GM23338 (cell line): ENCODE results near the gene NANS. TPM values are rescaled to one million over a fixed set of nuclear protein-coding genes. Genes with fewer than 3 reads are reported as not detected.

ENCODE experiments used
- ATAC-seq: fragments of 200-7000 bp; cut with Tn5 transposase; 3 replicates; pipeline ENCODE4 v1.9.1; 2020
- DNase-seq: peaks from one replicate; pipeline ENCODE4 v3.0.0-alpha.2; 2015; ENCODE audit warnings: low spot score
- H2AFZ ChIP-seq: fragments of 200-600 bp; sonication (generic); 2 replicates; pipeline ENCODE4 v1.8.0; 2016; ENCODE audit warnings: antibody characterized with exemption, mild to moderate bottlenecking, moderate library complexity
- H3F3A ChIP-seq: fragments of 200-600 bp; sonication (generic); replicated peaks from 2 replicates; pipeline ENCODE4 v1.8.0; 2017; ENCODE audit warnings: antibody characterized with exemption, mixed run types, low read depth
- H3K27ac ChIP-seq: fragments of 200-600 bp; sonication (generic); 2 replicates; pipeline ENCODE4 v1.6.1; 2016; ENCODE audit warnings: low read depth
- H3K27me3 ChIP-seq: fragments of 200-600 bp; sonication (generic); 2 replicates; pipeline ENCODE4 v1.8.0; 2016; ENCODE audit warnings: mild to moderate bottlenecking, mixed run types, moderate library complexity; ENCODE audit not compliant: insufficient read depth
- H3K36me3 ChIP-seq: fragments of 200-600 bp; sonication (generic); 2 replicates; pipeline ENCODE4 v1.8.0; 2016; ENCODE audit warnings: mild to moderate bottlenecking; ENCODE audit not compliant: insufficient read depth
- H3K4me1 ChIP-seq: fragments of 200-600 bp; sonication (generic); 2 replicates; pipeline ENCODE4 v1.8.0; 2016; ENCODE audit warnings: mild to moderate bottlenecking, moderate library complexity; ENCODE audit not compliant: insufficient read depth
- H3K4me2 ChIP-seq: fragments of 200-600 bp; sonication (generic); 2 replicates; pipeline ENCODE4 v1.7.1; 2017; ENCODE audit warnings: mixed run types
- H3K4me3 ChIP-seq: fragments of 200-600 bp; sonication (generic); 2 replicates; pipeline ENCODE4 v1.6.1; 2016; ENCODE audit warnings: mixed run types
- H3K79me2 ChIP-seq: fragments of 200-600 bp; sonication (generic); replicated peaks from 2 replicates; pipeline ENCODE4 v1.8.0; 2017; ENCODE audit warnings: mild to moderate bottlenecking; ENCODE audit not compliant: insufficient read depth
- H3K9me2 ChIP-seq: fragments of 200-600 bp; sonication (generic); 2 replicates; pipeline ENCODE4 v1.8.0; 2017; ENCODE audit not compliant: insufficient read depth
- H4K20me1 ChIP-seq: fragments of 200-600 bp; sonication (generic); replicated peaks from 2 replicates; pipeline ENCODE4 v1.8.0; 2017; ENCODE audit warnings: mild to moderate bottlenecking; ENCODE audit not compliant: insufficient read depth
- H3K27ac Mint-ChIP-seq: 2 replicates; pipeline ENCODE4 v1.8.0; 2020; ENCODE audit warnings: inconsistent platforms, mild to moderate bottlenecking, moderate library complexity, mixed read lengths
- H3K27me3 Mint-ChIP-seq: 3 replicates; pipeline ENCODE4 v1.8.0; 2022; ENCODE audit warnings: low read depth, mild to moderate bottlenecking, moderate library complexity, mixed read lengths, inconsistent platforms; ENCODE audit not compliant: insufficient read depth, poor library complexity
- H3K36me3 Mint-ChIP-seq: 3 replicates; pipeline ENCODE4 v1.8.0; 2021; ENCODE audit warnings: low read depth, mild to moderate bottlenecking, inconsistent platforms, moderate library complexity, mixed read lengths
- H3K4me1 Mint-ChIP-seq: 3 replicates; pipeline ENCODE4 v1.8.0; 2020; ENCODE audit warnings: mild to moderate bottlenecking, inconsistent platforms, mixed read lengths
- H3K4me3 Mint-ChIP-seq: 3 replicates; pipeline ENCODE4 v1.8.0; 2021; ENCODE audit warnings: moderate library complexity, mild to moderate bottlenecking, inconsistent platforms, mixed read lengths
- H3K9me3 Mint-ChIP-seq: 3 replicates; pipeline ENCODE4 v1.8.0; 2020; ENCODE audit warnings: moderate library complexity, mild to moderate bottlenecking, inconsistent platforms, mixed read lengths
- CREB1 ChIP-seq: fragments of 250-450 bp; sonication (Bioruptor Pico); IDR thresholded peaks from 2 replicates; pipeline ENCODE4 v1.5.0; 2020; ENCODE audit warnings: low read depth, mild to moderate bottlenecking, moderate library complexity
- ETS1 ChIP-seq: IDR thresholded peaks from 2 replicates; pipeline ENCODE4 v1.6.1; 2016; ENCODE audit warnings: antibody characterized with exemption
- JUNB ChIP-seq: IDR thresholded peaks from one replicate; pipeline ENCODE4 v1.6.1; 2016; ENCODE audit warnings: antibody characterized with exemption; ENCODE audit not compliant: unreplicated experiment
- NANOG ChIP-seq: IDR thresholded peaks from 2 replicates; pipeline ENCODE4 v1.6.1; 2016; ENCODE audit warnings: antibody characterized with exemption, borderline replicate concordance
- POLR2AphosphoS5 ChIP-seq: IDR thresholded peaks from 2 replicates; pipeline ENCODE4 v1.6.1; 2016; ENCODE audit warnings: antibody characterized with exemption, low read depth
- ZNF114 ChIP-seq: fragments of 250-450 bp; sonication (Bioruptor Pico); IDR thresholded peaks from 2 replicates; pipeline ENCODE4 v1.5.0; 2020; ENCODE audit warnings: mild to moderate bottlenecking, moderate library complexity
- ZNF331 ChIP-seq: fragments of 250-450 bp; sonication (Bioruptor Pico); IDR thresholded peaks from 2 replicates; pipeline ENCODE4 v1.5.0; 2020; ENCODE audit warnings: low read depth, mild to moderate bottlenecking, moderate library complexity
- polyA plus RNA-seq: library from polyadenylated mRNA; unstranded; fragments of >200 nt; fragmentation: Nextera tagmentation; extraction: Ambion mirVana; gene quantifications from 2 replicates; pipeline ENCODE4 v1.2.1, GENCODE V29; 2016
- total RNA-seq: library from RNA; depleted of rRNA; stranded (reverse); fragments of >200 nt; shearing (Covaris generic); gene quantifications from 2 replicates; pipeline ENCODE4 v1.2.3, GENCODE V29; 2014
- TF ChIP-seq, protein P1 (sequence below): IDR thresholded peaks from one replicate; pipeline ENCODE4 v1.6.1; 2018; ENCODE audit warnings: antibody characterized with exemption; ENCODE audit not compliant: unreplicated experiment
- TF ChIP-seq, protein P2 (sequence below), 2 experiments: fragments of 200-600 bp in 1 of 2; sonication (generic) in 1 of 2; conservative IDR thresholded peaks; 2 replicates each; pipeline versions ENCODE4 v1.5.1 to v1.6.1; 2016 to 2017; ENCODE audit warnings: antibody characterized with exemption in 2 of 2, low read depth in 2 of 2, mild to moderate bottlenecking in 2 of 2, moderate library complexity in 1 of 2

NANS gene
- total and polyA plus RNA-seq, 2 experiments from 2014 or later = 67.3 to 77.4 TPM

DNA sequence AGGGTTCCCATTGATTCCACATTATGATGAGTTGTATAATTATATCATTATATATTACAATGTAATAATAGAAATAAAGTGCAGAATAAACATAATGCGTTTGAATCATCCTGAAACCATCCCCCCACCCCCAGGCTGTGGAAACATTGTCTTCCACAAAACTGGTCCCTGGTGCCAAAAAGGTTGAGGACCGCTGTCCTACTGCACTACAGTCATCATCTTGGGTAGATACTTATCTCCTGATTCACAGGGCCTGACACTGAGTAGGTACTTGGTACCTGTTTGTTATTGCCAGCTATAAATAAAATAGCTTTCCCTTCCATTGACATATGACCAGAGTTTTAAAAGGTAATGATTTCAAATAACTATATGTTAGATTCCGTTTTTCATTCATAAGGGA, 47.8 kb upstream of the NANS start (continued):
- no peak for TF ChIP-seq CREB1 (CRISPR knock-in tag)
- TF ChIP-seq, protein P1, sequence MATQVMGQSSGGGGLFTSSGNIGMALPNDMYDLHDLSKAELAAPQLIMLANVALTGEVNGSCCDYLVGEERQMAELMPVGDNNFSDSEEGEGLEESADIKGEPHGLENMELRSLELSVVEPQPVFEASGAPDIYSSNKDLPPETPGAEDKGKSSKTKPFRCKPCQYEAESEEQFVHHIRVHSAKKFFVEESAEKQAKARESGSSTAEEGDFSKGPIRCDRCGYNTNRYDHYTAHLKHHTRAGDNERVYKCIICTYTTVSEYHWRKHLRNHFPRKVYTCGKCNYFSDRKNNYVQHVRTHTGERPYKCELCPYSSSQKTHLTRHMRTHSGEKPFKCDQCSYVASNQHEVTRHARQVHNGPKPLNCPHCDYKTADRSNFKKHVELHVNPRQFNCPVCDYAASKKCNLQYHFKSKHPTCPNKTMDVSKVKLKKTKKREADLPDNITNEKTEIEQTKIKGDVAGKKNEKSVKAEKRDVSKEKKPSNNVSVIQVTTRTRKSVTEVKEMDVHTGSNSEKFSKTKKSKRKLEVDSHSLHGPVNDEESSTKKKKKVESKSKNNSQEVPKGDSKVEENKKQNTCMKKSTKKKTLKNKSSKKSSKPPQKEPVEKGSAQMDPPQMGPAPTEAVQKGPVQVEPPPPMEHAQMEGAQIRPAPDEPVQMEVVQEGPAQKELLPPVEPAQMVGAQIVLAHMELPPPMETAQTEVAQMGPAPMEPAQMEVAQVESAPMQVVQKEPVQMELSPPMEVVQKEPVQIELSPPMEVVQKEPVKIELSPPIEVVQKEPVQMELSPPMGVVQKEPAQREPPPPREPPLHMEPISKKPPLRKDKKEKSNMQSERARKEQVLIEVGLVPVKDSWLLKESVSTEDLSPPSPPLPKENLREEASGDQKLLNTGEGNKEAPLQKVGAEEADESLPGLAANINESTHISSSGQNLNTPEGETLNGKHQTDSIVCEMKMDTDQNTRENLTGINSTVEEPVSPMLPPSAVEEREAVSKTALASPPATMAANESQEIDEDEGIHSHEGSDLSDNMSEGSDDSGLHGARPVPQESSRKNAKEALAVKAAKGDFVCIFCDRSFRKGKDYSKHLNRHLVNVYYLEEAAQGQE = no peak

DNA sequence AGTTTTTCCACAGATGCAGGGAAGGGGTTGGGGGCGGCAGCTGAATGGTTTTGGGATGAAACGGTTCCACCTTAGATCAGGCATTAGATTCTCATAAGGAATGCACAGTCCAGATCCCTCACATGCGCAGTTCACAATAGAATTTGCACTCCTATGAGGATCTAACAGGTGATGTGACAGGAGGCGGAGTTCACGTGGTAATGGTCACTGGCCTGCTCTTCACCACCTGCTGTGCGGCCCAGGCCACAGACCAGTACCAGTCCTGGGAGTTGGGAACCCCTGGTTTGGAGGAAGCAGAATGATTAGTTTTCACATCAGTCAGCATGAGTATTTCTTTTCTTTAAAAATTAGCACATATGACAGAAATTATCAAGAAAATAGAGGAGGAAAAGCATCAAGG, 47.1 kb upstream of the NANS start:
- no peak overlapping the region for H2AFZ ChIP-seq
- H3K4me3 Mint-ChIP-seq = no peak overlapping the region
- H3K27me3 Mint-ChIP-seq = peaks cover 3% of the 10 kb centered on the region
- H3K27ac ChIP-seq = no peak overlapping the region
- H3K9me3 Mint-ChIP-seq = no peaks in the 10 kb centered on the region
- H3K27ac Mint-ChIP-seq = no peak overlapping the region
- DNase-seq (no peak), ATAC-seq (no peak)
- no peaks in the 10 kb centered on the region for H3K27me3 ChIP-seq
- H4K20me1 ChIP-seq = peaks cover 25% of the 10 kb centered on the region
- 0 out of 2 replicates have a peak, but pooled peaks cover 3% of the 10 kb centered on the region for H3F3A ChIP-seq
- H3K36me3 Mint-ChIP-seq = peaks cover 85% of the 10 kb centered on the region
- peaks cover 63% of the 10 kb centered on the region for H3K36me3 ChIP-seq
- no peaks in the 10 kb centered on the region for H3K79me2 ChIP-seq
- no peaks in the 10 kb centered on the region for H3K4me1 ChIP-seq
- H3K4me2 ChIP-seq = no peak overlapping the region
- no peaks in the 10 kb centered on the region for H3K9me2 ChIP-seq
- no peak overlapping the region for H3K4me3 ChIP-seq
- H3K4me1 Mint-ChIP-seq = 0 out of 3 replicates have a peak, but pooled peaks cover 2% of the 10 kb centered on the region
- no peak for TF ChIP-seq JUNB
- TF ChIP-seq ZNF331 (CRISPR knock-in tag) = no peak
- TF ChIP-seq ZNF114 (CRISPR knock-in tag) = no peak
- TF ChIP-seq POLR2AphosphoS5 = no peak
- TF ChIP-seq, protein P1 = no peak
- no peak for TF ChIP-seq ETS1
- TF ChIP-seq, protein P2, sequence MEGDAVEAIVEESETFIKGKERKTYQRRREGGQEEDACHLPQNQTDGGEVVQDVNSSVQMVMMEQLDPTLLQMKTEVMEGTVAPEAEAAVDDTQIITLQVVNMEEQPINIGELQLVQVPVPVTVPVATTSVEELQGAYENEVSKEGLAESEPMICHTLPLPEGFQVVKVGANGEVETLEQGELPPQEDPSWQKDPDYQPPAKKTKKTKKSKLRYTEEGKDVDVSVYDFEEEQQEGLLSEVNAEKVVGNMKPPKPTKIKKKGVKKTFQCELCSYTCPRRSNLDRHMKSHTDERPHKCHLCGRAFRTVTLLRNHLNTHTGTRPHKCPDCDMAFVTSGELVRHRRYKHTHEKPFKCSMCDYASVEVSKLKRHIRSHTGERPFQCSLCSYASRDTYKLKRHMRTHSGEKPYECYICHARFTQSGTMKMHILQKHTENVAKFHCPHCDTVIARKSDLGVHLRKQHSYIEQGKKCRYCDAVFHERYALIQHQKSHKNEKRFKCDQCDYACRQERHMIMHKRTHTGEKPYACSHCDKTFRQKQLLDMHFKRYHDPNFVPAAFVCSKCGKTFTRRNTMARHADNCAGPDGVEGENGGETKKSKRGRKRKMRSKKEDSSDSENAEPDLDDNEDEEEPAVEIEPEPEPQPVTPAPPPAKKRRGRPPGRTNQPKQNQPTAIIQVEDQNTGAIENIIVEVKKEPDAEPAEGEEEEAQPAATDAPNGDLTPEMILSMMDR (conservative IDR thresholded peaks at IDR 0.05; ENCODE audit: low read depth in 2 of 2) = no peak
- TF ChIP-seq NANOG = no peak
